T-helper 1 cell (primary cell): ENCODE results near the gene IVD.

Experiments
- DNase-seq, 5 donors: peaks; one replicate each; pipeline ENCODE4 v3.0.0-alpha.2; 2012 to 2020

The IVD gene

GRCh38 chr15:40379374-40379773, 26.2 kb upstream of the IVD start:
- DNase-seq: no peak

DNA sequence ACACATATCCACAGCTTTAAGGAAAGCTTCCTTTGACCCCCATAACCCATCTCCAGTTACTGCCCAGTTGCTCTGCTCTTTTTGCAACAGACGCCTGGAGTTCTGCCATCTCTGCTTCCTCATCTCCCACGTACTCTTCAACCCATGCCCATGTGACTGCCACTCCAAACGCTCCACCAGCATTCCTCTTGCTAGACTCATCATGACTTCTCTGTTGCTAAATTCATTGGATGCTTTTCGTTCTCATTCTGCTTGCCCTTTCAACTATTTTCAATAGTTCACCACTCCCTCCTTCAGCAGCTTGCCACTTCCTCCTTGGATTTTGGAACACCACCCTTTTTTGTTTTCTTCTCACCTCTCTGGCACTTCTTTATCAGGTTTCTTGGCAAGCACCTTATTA, 25.7 kb upstream of the IVD start:
- no peak for DNase-seq

GRCh38 chr15:40380636-40381035, 25.0 kb upstream of the IVD start:
- DNase-seq: no peak

- DNase-seq: no peak
These were observed 23.6 kb upstream of the IVD start for GRCh38 chr15:40381818-40382529.

DNA sequence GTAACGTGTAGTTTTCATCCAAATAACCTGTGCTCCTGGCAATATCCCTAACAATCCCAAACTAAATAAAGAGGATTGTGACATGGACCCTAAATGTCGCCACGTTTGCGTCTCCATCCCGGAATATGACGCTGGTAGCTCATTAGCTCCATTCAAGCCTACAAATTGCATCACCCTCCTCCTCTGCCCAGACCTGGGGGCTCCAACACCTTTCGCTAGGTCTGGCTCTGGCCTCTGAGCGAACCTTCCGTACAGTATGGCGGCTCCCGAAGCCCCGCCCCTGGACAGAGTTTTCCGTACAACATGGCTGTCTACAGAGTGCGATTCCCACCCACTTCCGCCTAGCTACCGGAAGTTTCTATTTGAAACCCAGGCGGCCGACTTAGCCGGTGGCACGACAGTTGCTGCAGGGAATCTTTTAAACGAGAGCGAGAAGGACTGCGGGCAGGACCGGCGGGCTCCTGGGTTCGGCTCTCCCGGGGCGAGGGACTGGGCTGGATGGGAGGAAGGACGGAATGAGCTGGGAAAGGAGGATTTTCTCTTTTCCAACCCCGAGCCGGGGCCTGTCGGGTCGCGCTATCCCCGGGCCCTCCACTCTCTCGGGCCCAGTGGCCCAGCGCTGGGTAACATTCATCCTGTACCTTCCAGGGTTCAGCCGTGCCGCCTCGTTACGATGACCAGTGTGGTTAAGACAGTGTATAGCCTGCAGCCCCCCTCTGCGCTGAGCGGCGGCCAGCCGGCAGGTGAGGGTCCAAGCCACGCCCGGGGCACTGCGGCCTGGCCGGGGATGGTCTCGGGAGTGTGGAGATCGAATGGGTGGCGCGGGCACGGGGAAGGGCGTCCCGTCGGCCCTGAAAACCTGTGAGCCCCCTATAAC, 22.8 kb upstream of the IVD start, which contains the start of gene KNSTRN:
Gene KNSTRN (plus strand): TSS at position 142 of the 877 bp plus-strand sequence. CDS start 115 bp downstream, at position 257.
- peak; percentile 72 to 93 (median 88) for DNase-seq

- no peak for DNase-seq
These were observed 19.1 kb upstream of the IVD start for GRCh38 chr15:40386480-40386879.

- DNase-seq: no peak
These were observed 16.4 kb upstream of the IVD start for GRCh38 chr15:40388941-40389823.

GRCh38 chr15:40389824-40390595, 15.6 kb upstream of the IVD start:
- DNase-seq: no peak

DNA sequence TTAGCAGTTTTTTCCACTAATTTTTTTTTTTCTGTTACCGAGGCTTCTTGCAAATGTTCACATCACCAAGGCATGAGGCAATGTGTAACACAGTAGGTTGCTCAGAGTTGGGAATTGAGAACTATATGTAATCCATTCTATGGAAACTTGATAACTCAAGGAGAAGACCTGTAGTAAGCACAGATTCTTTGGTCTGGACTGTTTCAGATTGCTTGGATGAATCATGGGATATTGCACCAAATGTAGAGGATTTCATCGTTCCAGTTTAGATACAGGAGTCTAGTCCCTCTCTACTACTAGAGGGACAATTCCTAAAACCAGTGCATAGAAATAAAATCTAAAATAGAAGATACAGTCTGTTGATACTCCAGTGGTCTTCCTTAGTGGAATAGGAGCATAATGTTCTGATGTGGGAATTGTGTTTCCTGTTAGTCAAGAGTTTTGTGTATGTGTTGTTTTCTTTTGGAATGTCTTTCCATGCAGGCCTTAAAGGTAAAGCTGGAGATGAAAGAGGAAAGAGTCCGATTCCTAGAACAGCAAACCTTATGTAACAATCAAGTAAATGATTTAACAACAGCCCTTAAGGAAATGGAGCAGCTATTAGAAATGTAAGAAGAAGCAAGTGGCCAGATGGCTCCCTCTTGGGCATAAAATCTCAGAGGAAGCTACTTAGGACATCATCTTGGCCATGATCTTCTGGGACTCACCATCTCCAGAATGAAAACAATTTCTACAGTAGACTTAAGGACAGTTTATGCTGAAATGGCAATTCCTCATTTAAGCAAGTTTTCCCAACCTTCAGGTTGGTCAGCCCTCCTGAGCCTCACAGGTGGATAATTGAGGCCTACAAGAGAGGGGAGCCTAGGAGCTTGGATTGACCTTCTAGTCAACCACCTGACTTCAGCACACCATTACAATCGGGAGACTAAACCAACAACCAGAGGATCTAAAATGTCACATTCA, 12.3 kb upstream of the IVD start:
- no peak for DNase-seq

GRCh38 chr15:40397688-40398412, 7.7 kb upstream of the IVD start:
- DNase-seq: no peak

GRCh38 chr15:40398413-40398873, 7.2 kb upstream of the IVD start:
- DNase-seq: peak in 1 of 5 donors; percentile 43

DNA sequence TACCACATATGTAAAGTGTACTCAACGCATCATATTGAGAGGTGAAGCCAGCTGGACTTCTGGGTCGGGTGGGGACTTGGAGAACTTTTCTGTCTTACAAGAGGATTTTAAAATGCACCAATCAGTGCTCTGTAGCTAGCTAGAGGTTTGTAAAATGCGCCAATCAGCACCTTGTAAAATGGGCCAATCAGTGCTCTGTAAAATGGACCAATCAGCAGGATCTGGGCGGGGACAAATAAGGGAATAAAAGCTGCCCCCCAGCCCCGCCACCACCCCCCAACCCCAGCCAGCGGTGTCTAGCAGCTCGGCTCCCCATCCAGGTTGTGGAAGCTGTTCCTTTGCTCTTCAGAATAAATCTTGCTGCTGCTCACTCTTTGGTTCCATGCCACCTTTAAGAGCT, 6.2 kb upstream of the IVD start:
- DNase-seq: no peak

DNA sequence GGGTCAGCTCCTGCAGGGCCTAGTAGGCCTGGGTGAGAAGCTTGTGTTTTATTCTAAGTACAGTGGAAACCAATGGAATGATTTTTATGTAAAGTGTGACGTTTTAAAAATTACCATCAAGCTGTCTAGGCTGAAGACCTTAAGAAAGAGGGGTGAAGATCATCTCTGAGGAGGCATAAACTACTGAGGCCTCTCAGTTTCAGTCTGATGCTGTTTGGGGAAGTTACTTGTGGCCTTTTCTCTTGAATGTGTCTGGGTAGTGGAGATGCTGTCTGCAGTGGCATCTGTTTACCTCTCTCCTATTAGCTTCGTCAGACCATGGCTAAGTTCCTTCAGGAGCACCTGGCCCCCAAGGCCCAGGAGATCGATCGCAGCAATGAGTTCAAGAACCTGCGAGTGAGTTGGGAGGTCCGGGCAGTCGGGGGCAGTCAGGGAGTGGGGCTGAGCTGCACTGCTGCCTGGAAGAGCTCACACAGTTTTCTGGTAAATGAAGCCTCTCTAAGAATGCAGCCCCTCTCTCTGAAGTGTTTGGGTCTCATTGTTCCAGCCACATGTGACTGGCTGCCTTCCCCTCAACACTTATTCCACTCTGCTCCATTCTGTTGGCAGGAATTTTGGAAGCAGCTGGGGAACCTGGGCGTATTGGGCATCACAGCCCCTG, 1.9 kb downstream of the IVD start:
- no peak for DNase-seq

DNA sequence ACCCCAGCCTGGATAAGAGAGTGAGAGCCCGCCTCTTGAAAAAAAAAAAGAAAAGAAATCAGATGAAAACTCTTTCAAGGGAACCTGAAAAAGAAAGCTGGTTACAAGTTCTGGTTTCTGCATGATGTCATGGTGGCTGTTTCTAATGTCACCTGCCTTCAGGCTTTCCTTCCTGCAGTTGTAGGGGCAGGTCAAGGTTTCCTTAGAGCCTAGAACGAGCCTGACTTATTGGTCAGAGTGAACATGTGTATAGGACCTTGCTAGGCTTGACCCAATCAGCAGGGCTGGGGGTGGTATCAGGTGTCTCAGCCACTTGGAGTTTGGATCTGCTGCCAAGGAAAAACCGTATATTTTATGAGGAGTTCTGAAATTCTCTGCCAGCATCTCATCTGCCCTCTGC, 3.8 kb downstream of the IVD start:
- peak in 1 of 5 donors; percentile 35 for DNase-seq

DNA sequence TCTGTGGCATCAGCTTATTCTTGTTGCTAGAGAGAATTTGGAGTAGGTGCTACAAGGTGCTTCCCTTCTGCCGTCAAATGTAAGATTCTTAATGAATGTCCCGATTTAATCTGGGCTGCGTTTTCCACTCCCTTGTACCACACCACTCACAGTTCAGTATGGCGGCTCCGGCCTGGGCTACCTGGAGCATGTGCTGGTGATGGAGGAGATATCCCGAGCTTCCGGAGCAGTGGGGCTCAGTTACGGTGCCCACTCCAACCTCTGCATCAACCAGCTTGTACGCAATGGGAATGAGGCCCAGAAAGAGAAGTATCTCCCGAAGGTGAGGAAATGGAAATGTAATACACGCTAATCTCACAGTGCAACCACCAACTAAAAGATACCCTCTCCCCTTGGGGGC, 4.9 kb downstream of the IVD start:
- DNase-seq: no peak

DNA sequence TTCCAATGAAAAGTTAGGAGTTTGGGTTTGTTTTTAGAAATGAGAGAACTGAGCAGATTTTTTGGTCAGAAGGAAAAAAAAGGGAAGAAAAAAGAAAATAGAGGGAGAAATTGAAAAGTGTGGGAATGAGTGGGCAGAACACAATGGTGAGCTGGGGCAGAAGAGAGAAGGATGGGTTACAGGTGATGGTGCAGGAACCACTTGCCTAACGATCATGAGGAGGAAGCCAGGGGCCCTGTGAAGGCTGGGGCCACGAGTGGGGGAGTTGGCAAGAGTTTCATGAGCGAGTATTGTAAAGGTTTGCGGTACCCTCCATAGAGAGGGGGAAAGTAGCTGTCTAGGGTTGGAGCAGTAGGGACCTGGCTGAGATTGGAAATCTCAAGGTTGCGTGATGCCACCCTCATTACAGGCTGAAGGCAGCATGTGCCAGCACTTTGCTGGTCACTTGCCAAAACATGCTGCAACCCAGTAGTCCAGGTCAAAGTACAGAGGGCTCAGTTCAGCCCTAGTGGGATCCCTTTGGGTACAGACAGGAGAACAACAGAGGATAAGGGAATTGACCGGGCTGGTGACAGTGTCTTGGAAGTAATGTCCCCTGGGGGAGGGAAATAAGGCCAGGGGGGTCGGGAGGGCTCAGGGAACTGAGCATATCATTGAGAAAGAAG, 6.6 kb downstream of the IVD start:
- DNase-seq: no peak

GRCh38 chr15:40413036-40413435, 7.4 kb downstream of the IVD start:
- no peak for DNase-seq

- no peak for DNase-seq
These were observed 9.2 kb downstream of the IVD start for GRCh38 chr15:40414816-40415215.

DNA sequence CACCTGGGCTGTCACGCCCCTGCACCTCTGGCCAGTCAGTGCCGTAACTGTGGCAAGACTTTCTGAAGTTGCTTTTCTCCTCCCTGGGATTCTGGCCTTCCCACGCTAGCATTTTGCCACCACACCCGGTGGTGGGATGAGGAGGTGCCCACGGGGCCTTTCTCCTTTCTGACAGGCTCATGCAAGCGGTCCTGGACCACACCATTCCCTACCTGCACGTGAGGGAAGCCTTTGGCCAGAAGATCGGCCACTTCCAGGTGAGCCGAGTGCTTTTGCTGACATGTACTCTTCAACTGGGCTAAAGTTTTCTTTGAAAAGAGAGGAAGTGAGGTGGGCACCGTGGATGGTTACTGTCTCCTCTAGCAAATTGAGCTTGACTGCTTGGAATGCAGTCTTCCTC, 9.6 kb downstream of the IVD start:
- no peak for DNase-seq
